Cerebellar cortex (tissue), 1 donor: Measurements from ENCODE around the gene RASSF1.
"Not testable (repeated sequence)": the region's sequence is repeated elsewhere in the genome, so short reads cannot be mapped to it uniquely, and the experiment has no call there.

ENCODE experiments used
- DNase-seq: peaks from one replicate; pipeline ENCODE4 v3.0.0-alpha.2; 2015; ENCODE audit warnings: low spot score

RASSF1 gene

GRCh38 chr3:50284121-50284520 lies 56.5 kb downstream of the RASSF1 start:
- DNase-seq: not testable (repeated sequence)
